Measurements from ENCODE around the gene ST3GAL6. TPM values are rescaled to one million over a fixed set of nuclear protein-coding genes. Genes with fewer than 3 reads are reported as not detected.

ST3GAL6 gene
- total and polyA plus RNA-seq, 2 donors = 3.1 to 16.7 TPM

GRCh38 chr3:98787181-98787580 is 24.0 kb downstream of the ST3GAL6 start:
- H3K27ac ChIP-seq (ENCODE audit: low read depth) = no peak overlapping the region
- H3K4me1 ChIP-seq (ENCODE audit: insufficient read depth) = no peaks in the 10 kb centered on the region
- DNase-seq (ENCODE audit: extremely low spot score) = no peak
- no peaks in the 10 kb centered on the region for H3K36me3 ChIP-seq (ENCODE audit: insufficient read depth)
- WGBS = 61% methylated on average over 2 of the region's 2 CpGs
- H3K4me3 ChIP-seq (ENCODE audit: low read depth, low read length) = no peak overlapping the region

GRCh38 chr3:98788651-98789050 is 25.5 kb downstream of the ST3GAL6 start:
- H3K4me3 ChIP-seq (ENCODE audit: low read depth, low read length) = no peak overlapping the region
- no peaks in the 10 kb centered on the region for H3K4me1 ChIP-seq (ENCODE audit: insufficient read depth)
- H3K27ac ChIP-seq (ENCODE audit: low read depth) = no peak overlapping the region
- 31% methylated on average over 2 of the region's 2 CpGs for WGBS
- no peak for DNase-seq (ENCODE audit: extremely low spot score)
- no peaks in the 10 kb centered on the region for H3K36me3 ChIP-seq (ENCODE audit: insufficient read depth)

GRCh38 chr3:98791341-98792325 is 28.5 kb downstream of the ST3GAL6 start:
- Histone ChIP-seq H3K27ac (ENCODE audit: low read depth) (no peak overlapping the region), H3K4me1 (ENCODE audit: insufficient read depth) (no peaks in the 10 kb centered on the region), H3K4me3 (ENCODE audit: low read depth, low read length) (no peak overlapping the region), H3K36me3 (ENCODE audit: insufficient read depth) (no peaks in the 10 kb centered on the region)
- DNase-seq (ENCODE audit: extremely low spot score) = no peak
- WGBS = 75% methylated on average over 7 of the region's 7 CpGs

- WGBS = 79% methylated on average over 3 of the region's 3 CpGs
- no peaks in the 10 kb centered on the region for H3K4me1 ChIP-seq (ENCODE audit: insufficient read depth)
- H3K27ac ChIP-seq (ENCODE audit: low read depth) = no peak overlapping the region
- DNase-seq (ENCODE audit: extremely low spot score) = no peak
- no peak overlapping the region for H3K4me3 ChIP-seq (ENCODE audit: low read depth, low read length)
- H3K36me3 ChIP-seq (ENCODE audit: insufficient read depth) = no peaks in the 10 kb centered on the region
These were observed 30.8 kb downstream of the ST3GAL6 start for GRCh38 chr3:98793971-98794370.

GRCh38 chr3:98796334-98796733 is 33.2 kb downstream of the ST3GAL6 start:
- H3K27ac ChIP-seq (ENCODE audit: low read depth) = no peak overlapping the region
- H3K4me3 ChIP-seq (ENCODE audit: low read depth, low read length) = no peak overlapping the region
- WGBS = 84% methylated on average over 5 of the region's 5 CpGs
- H3K4me1 ChIP-seq (ENCODE audit: insufficient read depth) = no peaks in the 10 kb centered on the region
- DNase-seq (ENCODE audit: extremely low spot score) = no peak
- no peaks in the 10 kb centered on the region for H3K36me3 ChIP-seq (ENCODE audit: insufficient read depth)

GRCh38 chr3:98797905-98798304 is 34.8 kb downstream of the ST3GAL6 start:
- H3K4me1 ChIP-seq (ENCODE audit: insufficient read depth) = no peaks in the 10 kb centered on the region
- H3K36me3 ChIP-seq (ENCODE audit: insufficient read depth) = no peaks in the 10 kb centered on the region
- no peak for DNase-seq (ENCODE audit: extremely low spot score)
- no peak overlapping the region for H3K27ac ChIP-seq (ENCODE audit: low read depth)
- 81% methylated on average over 4 of the region's 4 CpGs for WGBS
- no peak overlapping the region for H3K4me3 ChIP-seq (ENCODE audit: low read depth, low read length)

GRCh38 chr3:98798820-98799219 is 35.7 kb downstream of the ST3GAL6 start:
- DNase-seq (ENCODE audit: extremely low spot score) = no peak
- Histone ChIP-seq H3K4me1 (ENCODE audit: insufficient read depth) (no peaks in the 10 kb centered on the region), H3K4me3 (ENCODE audit: low read depth, low read length) (no peak overlapping the region), H3K36me3 (ENCODE audit: insufficient read depth) (no peaks in the 10 kb centered on the region), H3K27ac (ENCODE audit: low read depth) (no peak overlapping the region)
- 87% methylated on average over 4 of the region's 4 CpGs for WGBS

- 84% methylated on average over 3 of the region's 3 CpGs for WGBS
- Histone ChIP-seq H3K4me1 (ENCODE audit: insufficient read depth) (no peaks in the 10 kb centered on the region), H3K27ac (ENCODE audit: low read depth) (no peak overlapping the region), H3K4me3 (ENCODE audit: low read depth, low read length) (no peak overlapping the region), H3K36me3 (ENCODE audit: insufficient read depth) (no peaks in the 10 kb centered on the region)
- DNase-seq (ENCODE audit: extremely low spot score) = no peak
These were observed 36.3 kb downstream of the ST3GAL6 start for GRCh38 chr3:98799479-98799878.

GRCh38 chr3:98800401-98800800 is 37.3 kb downstream of the ST3GAL6 start:
- 95% methylated on average over 3 of the region's 3 CpGs for WGBS

GRCh38 chr3:98801043-98801747 is 38.1 kb downstream of the ST3GAL6 start:
- no peaks in the 10 kb centered on the region for H3K36me3 ChIP-seq (ENCODE audit: insufficient read depth)
- no peak overlapping the region for H3K4me3 ChIP-seq (ENCODE audit: low read depth, low read length)
- WGBS = 93% methylated on average over 7 of the region's 7 CpGs
- H3K4me1 ChIP-seq (ENCODE audit: insufficient read depth) = no peaks in the 10 kb centered on the region
- H3K27ac ChIP-seq (ENCODE audit: low read depth) = no peak overlapping the region
- DNase-seq (ENCODE audit: extremely low spot score) = no peak

More at GRCh38 chr3:98800401-98800800, 37.3 kb downstream of the ST3GAL6 start:
- DNase-seq (ENCODE audit: extremely low spot score) = no peak
- Histone ChIP-seq H3K4me1 (ENCODE audit: insufficient read depth) (no peaks in the 10 kb centered on the region), H3K27ac (ENCODE audit: low read depth) (no peak overlapping the region), H3K4me3 (ENCODE audit: low read depth, low read length) (no peak overlapping the region), H3K36me3 (ENCODE audit: insufficient read depth) (no peaks in the 10 kb centered on the region)

GRCh38 chr3:98805571-98805970 is 42.4 kb downstream of the ST3GAL6 start:
- DNase-seq (ENCODE audit: extremely low spot score) = no peak
- H3K36me3 ChIP-seq (ENCODE audit: insufficient read depth) = peaks cover 3% of the 10 kb centered on the region
- H3K4me1 ChIP-seq (ENCODE audit: insufficient read depth) = no peaks in the 10 kb centered on the region
- WGBS = 96% methylated on average over 6 of the region's 6 CpGs
- no peak overlapping the region for H3K4me3 ChIP-seq (ENCODE audit: low read depth, low read length)
- no peak overlapping the region for H3K27ac ChIP-seq (ENCODE audit: low read depth)

GRCh38 chr3:98806521-98806920 is 43.4 kb downstream of the ST3GAL6 start:
- WGBS = 90% methylated on average over 1 of the region's 1 CpG
- no peak for DNase-seq (ENCODE audit: extremely low spot score)
- Histone ChIP-seq H3K4me3 (ENCODE audit: low read depth, low read length) (no peak overlapping the region), H3K27ac (ENCODE audit: low read depth) (no peak overlapping the region), H3K4me1 (ENCODE audit: insufficient read depth) (no peaks in the 10 kb centered on the region), H3K36me3 (ENCODE audit: insufficient read depth) (peaks cover 3% of the 10 kb centered on the region)

GRCh38 chr3:98807011-98807410 is 43.9 kb downstream of the ST3GAL6 start:
- Histone ChIP-seq H3K27ac (ENCODE audit: low read depth) (no peak overlapping the region), H3K36me3 (ENCODE audit: insufficient read depth) (peaks cover 3% of the 10 kb centered on the region), H3K4me3 (ENCODE audit: low read depth, low read length) (no peak overlapping the region), H3K4me1 (ENCODE audit: insufficient read depth) (no peaks in the 10 kb centered on the region)
- WGBS = 96% methylated on average over 4 of the region's 4 CpGs
- DNase-seq (ENCODE audit: extremely low spot score) = no peak

GRCh38 chr3:98807561-98807960 is 44.4 kb downstream of the ST3GAL6 start:
- H3K4me1 ChIP-seq (ENCODE audit: insufficient read depth) = no peaks in the 10 kb centered on the region
- H3K36me3 ChIP-seq (ENCODE audit: insufficient read depth) = peaks cover 3% of the 10 kb centered on the region
- WGBS = 94% methylated on average over 1 of the region's 1 CpG
- H3K4me3 ChIP-seq (ENCODE audit: low read depth, low read length) = no peak overlapping the region
- no peak for DNase-seq (ENCODE audit: extremely low spot score)
- no peak overlapping the region for H3K27ac ChIP-seq (ENCODE audit: low read depth)

Data from urinary bladder (tissue), 4 donors.